H9 (cell line): ENCODE measurements around the gene IGSF5. TPM values are rescaled to one million over a fixed set of nuclear protein-coding genes. Genes with fewer than 3 reads are reported as not detected.

Experiments
- DNase-seq: peaks from one replicate; pipeline ENCODE4 v3.0.0-alpha.2; 2017
- H2AFZ ChIP-seq: one replicate; pipeline ENCODE4 v1.6.1; 2013; ENCODE audit warnings: mild to moderate bottlenecking, low read length, control low read depth, moderate library complexity
- H2AK5ac ChIP-seq: 2 replicates; pipeline ENCODE4 v1.6.1; 2013; ENCODE audit warnings: low read length, control low read depth, mixed read lengths; ENCODE audit not compliant: insufficient read length
- H2BK120ac ChIP-seq: one replicate; pipeline ENCODE4 v1.6.1; 2013; ENCODE audit warnings: low read depth, mild to moderate bottlenecking, low read length, control low read depth, inconsistent platforms; ENCODE audit not compliant: poor library complexity, severe bottlenecking
- H2BK12ac ChIP-seq: 2 replicates; pipeline ENCODE4 v1.6.1; 2013; ENCODE audit warnings: low read length, control low read depth, mixed read lengths, low read depth; ENCODE audit not compliant: insufficient read length
- H2BK15ac ChIP-seq: 2 replicates; pipeline ENCODE4 v1.6.1; 2013; ENCODE audit warnings: low read depth, low read length, control low read depth
- H2BK20ac ChIP-seq: one replicate; pipeline ENCODE4 v1.6.1; 2013; ENCODE audit warnings: low read depth, mild to moderate bottlenecking, low read length, control low read depth, inconsistent platforms; ENCODE audit not compliant: poor library complexity, severe bottlenecking
- H2BK5ac ChIP-seq: 2 replicates; pipeline ENCODE4 v1.6.1; 2013; ENCODE audit warnings: low read length, control low read depth, mixed read lengths; ENCODE audit not compliant: insufficient read length
- H3K14ac ChIP-seq: 2 replicates; pipeline ENCODE4 v1.6.1; 2013; ENCODE audit warnings: low read length, control low read depth; ENCODE audit not compliant: insufficient read depth
- H3K18ac ChIP-seq: 2 replicates; pipeline ENCODE4 v1.6.1; 2013; ENCODE audit warnings: low read depth, mild to moderate bottlenecking, mixed read lengths, low read length, control low read depth; ENCODE audit not compliant: insufficient read length
- H3K23ac ChIP-seq: 2 replicates; pipeline ENCODE4 v1.6.1; 2013; ENCODE audit warnings: low read length, control low read depth, mixed read lengths, low read depth; ENCODE audit not compliant: insufficient read length
- H3K23me2 ChIP-seq: 2 replicates; pipeline ENCODE4 v1.6.1; 2013; ENCODE audit warnings: low read depth, mild to moderate bottlenecking, mixed read lengths, low read length, control low read depth; ENCODE audit not compliant: insufficient read length, poor library complexity, severe bottlenecking
- H3K27ac ChIP-seq: 2 replicates; pipeline ENCODE4 v1.5.1; 2013; ENCODE audit warnings: low read length, control low read depth, mixed read lengths, low read depth; ENCODE audit not compliant: insufficient read length
- H3K27me3 ChIP-seq: 2 replicates; pipeline ENCODE4 v1.6.1; 2013; ENCODE audit warnings: low read length, control low read depth, inconsistent platforms; ENCODE audit not compliant: insufficient read depth
- H3K4ac ChIP-seq: 2 replicates; pipeline ENCODE4 v1.6.1; 2013; ENCODE audit warnings: low read depth, mild to moderate bottlenecking, control low read depth, inconsistent platforms, low read length, moderate library complexity
- H3K4me1 ChIP-seq: 2 replicates; pipeline ENCODE4 v1.6.1; 2013; ENCODE audit warnings: low read length, control low read depth, inconsistent platforms; ENCODE audit not compliant: insufficient read depth
- H3K4me2 ChIP-seq: 2 replicates; pipeline ENCODE4 v1.6.1; 2013; ENCODE audit warnings: low read length, control low read depth, mixed read lengths; ENCODE audit not compliant: insufficient read length, insufficient read depth
- H3K56ac ChIP-seq: 2 replicates; pipeline ENCODE4 v1.6.1; 2013; ENCODE audit warnings: low read depth, mild to moderate bottlenecking, mixed read lengths, low read length, control low read depth; ENCODE audit not compliant: insufficient read length
- H3K79me1 ChIP-seq: 2 replicates; pipeline ENCODE4 v1.6.1; 2013; ENCODE audit warnings: low read depth, mild to moderate bottlenecking, moderate library complexity, low read length, control low read depth, inconsistent platforms; ENCODE audit not compliant: insufficient read depth, poor library complexity, severe bottlenecking
- H3K79me2 ChIP-seq: 2 replicates; pipeline ENCODE4 v1.6.1; 2013; ENCODE audit warnings: low read length, control low read depth, inconsistent platforms; ENCODE audit not compliant: insufficient read depth
- H3K9ac ChIP-seq: 2 replicates; pipeline ENCODE4 v1.6.1; 2013; ENCODE audit warnings: low read length, control low read depth, mixed read lengths; ENCODE audit not compliant: insufficient read length; ENCODE audit errors: extremely low read depth
- H3K9me3 ChIP-seq: one replicate; pipeline ENCODE4 v1.6.1; 2013; ENCODE audit warnings: low read depth, low read length, inconsistent platforms; ENCODE audit not compliant: control insufficient read depth
- H3T11ph ChIP-seq: one replicate; pipeline ENCODE4 v1.6.1; 2013; ENCODE audit warnings: mild to moderate bottlenecking, low read length, control low read depth, inconsistent platforms
- H4K20me1 ChIP-seq: one replicate; pipeline ENCODE4 v1.6.1; 2013; ENCODE audit not compliant: control insufficient read depth, insufficient read length, insufficient read depth
- H4K5ac ChIP-seq: 2 replicates; pipeline ENCODE4 v1.6.1; 2013; ENCODE audit warnings: low read depth, mild to moderate bottlenecking, mixed read lengths, low read length, control low read depth; ENCODE audit not compliant: insufficient read length
- H4K8ac ChIP-seq: replicated peaks from 2 replicates; pipeline ENCODE4 v1.6.1; 2013; ENCODE audit warnings: low read length, control low read depth, mixed read lengths, low read depth; ENCODE audit not compliant: insufficient read length
- H4K91ac ChIP-seq: 2 replicates; pipeline ENCODE4 v1.6.1; 2013; ENCODE audit warnings: low read depth, mild to moderate bottlenecking, moderate library complexity, mixed read lengths, low read length, control low read depth; ENCODE audit not compliant: insufficient read length
- H3K27ac Mint-ChIP-seq, 3 experiments: 2 replicates in 2 of 3; 3 replicates in 1 of 3; pipeline ENCODE4 v1.8.0; 2020 to 2021; ENCODE audit warnings: mixed read lengths in 3 of 3, mild to moderate bottlenecking in 1 of 3, moderate library complexity in 1 of 3
- H3K27me3 Mint-ChIP-seq: 2 replicates; pipeline ENCODE4 v1.8.0; 2021; ENCODE audit warnings: low read depth, mild to moderate bottlenecking, moderate library complexity, mixed read lengths
- H3K36me3 Mint-ChIP-seq, 3 experiments: 2 replicates in 2 of 3; 3 replicates in 1 of 3; pipeline ENCODE4 v1.8.0; 2020 to 2021; ENCODE audit warnings: low read depth in 3 of 3, mixed read lengths in 3 of 3; ENCODE audit not compliant: insufficient read depth in 1 of 3
- H3K4me1 Mint-ChIP-seq, 2 experiments: 2 replicates each; pipeline ENCODE4 v1.8.0; 2020; ENCODE audit warnings: mixed read lengths in 2 of 2
- H3K4me3 Mint-ChIP-seq, 2 experiments: 2 replicates in 1 of 2; 3 replicates in 1 of 2; pipeline ENCODE4 v1.8.0; 2020 to 2021; ENCODE audit warnings: mild to moderate bottlenecking in 2 of 2, mixed read lengths in 2 of 2, moderate library complexity in 1 of 2
- H3K9me3 Mint-ChIP-seq, 2 experiments: 2 replicates in 1 of 2; 3 replicates in 1 of 2; pipeline ENCODE4 v1.8.0; 2020; ENCODE audit warnings: mild to moderate bottlenecking in 2 of 2, mixed read lengths in 2 of 2, moderate library complexity in 1 of 2
- WGBS: extraction: QIAGEN DNeasy Blood & Tissue Kit; methylation state at CpG from one replicate; pipeline ENCODE4 v1.1.7; 2013; ENCODE audit warnings: missing lambda C conversion rate, low lambda C conversion rate, mixed read lengths; ENCODE audit not compliant: insufficient read length; ENCODE audit errors: extremely low coverage; 5-methylcytosine and 5-hydroxymethylcytosine counted together
- total RNA-seq: library from RNA; stranded (reverse); gene quantifications from 2 replicates; pipeline ENCODE4 v1.2.1, GENCODE V29; 2021
- TF ChIP-seq, protein P1 (sequence below): fragments of 200-600 bp; sonication (generic); conservative IDR thresholded peaks from 3 replicates; pipeline ENCODE4 v1.8.0; 2021; ENCODE audit warnings: antibody characterized with exemption, mild to moderate bottlenecking

The IGSF5 gene
- total RNA-seq, 1 experiment from 2014 or later: 2.1 TPM

DNA sequence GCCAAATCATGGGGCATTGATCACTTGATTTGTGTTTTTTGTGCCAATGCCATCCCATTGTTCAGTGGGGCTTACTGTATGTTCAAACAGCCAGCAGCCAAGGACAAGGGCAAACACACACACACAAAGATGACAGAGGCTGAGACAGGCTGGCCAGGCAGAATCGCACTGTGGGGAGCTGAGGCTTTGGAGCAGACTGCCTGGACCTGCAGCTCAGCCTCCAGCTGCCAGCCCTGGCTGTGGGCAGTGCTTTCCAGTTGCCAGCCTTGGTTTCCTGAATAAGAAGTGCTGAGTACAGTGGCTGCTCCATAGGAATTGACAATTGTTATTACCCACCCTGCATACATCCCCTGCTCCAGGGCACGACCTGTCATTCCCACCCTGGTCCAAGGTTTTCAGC, 105.3 kb downstream of the IGSF5 start:
- H3K79me2 ChIP-seq: no peaks in the 10 kb centered on the region
- H3K4me2 ChIP-seq: no peak overlapping the region
- H3K27me3 ChIP-seq: no peaks in the 10 kb centered on the region
- no peak overlapping the region for H4K91ac ChIP-seq
- Mint-ChIP-seq H3K27me3 (no peaks in the 10 kb centered on the region; the same call in 1 of the 2 replicates), H3K9me3 (peaks cover 3% of the 10 kb centered on the region in 2 experiments; a peak in 2 of 5 replicates), H3K36me3 (peaks cover 0 to 7% (median 0%) of the 10 kb centered on the region in 3 experiments; a peak in 3 of 7 replicates), H3K27ac (peak overlapping the region in 1 of 3 experiments; percentile 40; a peak in 1 of 7 replicates), H3K4me3 (no peak overlapping the region), H3K4me1 (peaks cover 15 to 19% of the 10 kb centered on the region in 2 experiments)
- H3K27ac ChIP-seq: no peak overlapping the region
- TF ChIP-seq, protein P1, sequence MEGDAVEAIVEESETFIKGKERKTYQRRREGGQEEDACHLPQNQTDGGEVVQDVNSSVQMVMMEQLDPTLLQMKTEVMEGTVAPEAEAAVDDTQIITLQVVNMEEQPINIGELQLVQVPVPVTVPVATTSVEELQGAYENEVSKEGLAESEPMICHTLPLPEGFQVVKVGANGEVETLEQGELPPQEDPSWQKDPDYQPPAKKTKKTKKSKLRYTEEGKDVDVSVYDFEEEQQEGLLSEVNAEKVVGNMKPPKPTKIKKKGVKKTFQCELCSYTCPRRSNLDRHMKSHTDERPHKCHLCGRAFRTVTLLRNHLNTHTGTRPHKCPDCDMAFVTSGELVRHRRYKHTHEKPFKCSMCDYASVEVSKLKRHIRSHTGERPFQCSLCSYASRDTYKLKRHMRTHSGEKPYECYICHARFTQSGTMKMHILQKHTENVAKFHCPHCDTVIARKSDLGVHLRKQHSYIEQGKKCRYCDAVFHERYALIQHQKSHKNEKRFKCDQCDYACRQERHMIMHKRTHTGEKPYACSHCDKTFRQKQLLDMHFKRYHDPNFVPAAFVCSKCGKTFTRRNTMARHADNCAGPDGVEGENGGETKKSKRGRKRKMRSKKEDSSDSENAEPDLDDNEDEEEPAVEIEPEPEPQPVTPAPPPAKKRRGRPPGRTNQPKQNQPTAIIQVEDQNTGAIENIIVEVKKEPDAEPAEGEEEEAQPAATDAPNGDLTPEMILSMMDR: no peak
- no peak overlapping the region for H2BK12ac ChIP-seq
- H2AFZ ChIP-seq: no peak overlapping the region
- no peak overlapping the region for H3K56ac ChIP-seq
- no peak overlapping the region for H4K8ac ChIP-seq
- H2BK15ac ChIP-seq: no peak overlapping the region
- no peak overlapping the region for H3K14ac ChIP-seq
- no peak overlapping the region for H2BK20ac ChIP-seq
- H2BK5ac ChIP-seq: no peak overlapping the region
- H3T11ph ChIP-seq: no peak overlapping the region
- no peak overlapping the region for H3K9ac ChIP-seq
- H3K79me1 ChIP-seq: no peaks in the 10 kb centered on the region
- no peaks in the 10 kb centered on the region for H3K23me2 ChIP-seq
- H3K4ac ChIP-seq: no peak overlapping the region
- no peak overlapping the region for H2AK5ac ChIP-seq
- H3K18ac ChIP-seq: no peak overlapping the region
- H4K5ac ChIP-seq: no peak overlapping the region
- no CpG with 5 or more reads among the region's 2 CpGs for WGBS
- no peak for DNase-seq
- peaks cover 5% of the 10 kb centered on the region; the same call in 1 of the 2 replicates for H3K4me1 ChIP-seq
- H3K23ac ChIP-seq: no peak overlapping the region
- no peaks in the 10 kb centered on the region for H3K9me3 ChIP-seq
- H2BK120ac ChIP-seq: no peak overlapping the region
- no peaks in the 10 kb centered on the region for H4K20me1 ChIP-seq
